Neuronal stem cell (in vitro differentiated cells): ENCODE measurements around the gene JDP2.
"Not testable (repeated sequence)": the region's sequence is repeated elsewhere in the genome, so short reads cannot be mapped to it uniquely, and the experiment has no call there.

Experiments
- DNase-seq: peaks from one replicate; pipeline ENCODE4 v3.0.0-alpha.2; 2013; ENCODE audit warnings: low spot score
- H2AFZ ChIP-seq: one replicate; pipeline ENCODE4 v1.6.1; 2013; ENCODE audit warnings: mild to moderate bottlenecking, low read length, inconsistent platforms
- H2AK5ac ChIP-seq: 2 replicates; pipeline ENCODE4 v1.6.1; 2013; ENCODE audit warnings: low read depth, mild to moderate bottlenecking, inconsistent platforms, low read length, moderate library complexity, mixed read lengths
- H2BK120ac ChIP-seq: 2 replicates; pipeline ENCODE4 v1.6.1; 2013; ENCODE audit warnings: low read depth, mild to moderate bottlenecking, inconsistent platforms, low read length, moderate library complexity, mixed read lengths
- H2BK12ac ChIP-seq: one replicate; pipeline ENCODE4 v1.6.1; 2013; ENCODE audit warnings: low read length, inconsistent platforms
- H2BK15ac ChIP-seq: 2 replicates; pipeline ENCODE4 v1.6.1; 2013; ENCODE audit warnings: mild to moderate bottlenecking, low read length, inconsistent platforms, mixed read lengths
- H2BK5ac ChIP-seq: one replicate; pipeline ENCODE4 v1.6.1; 2013; ENCODE audit warnings: inconsistent platforms, mild to moderate bottlenecking, low read length, moderate library complexity
- H3K14ac ChIP-seq: one replicate; pipeline ENCODE4 v1.6.1; 2013; ENCODE audit warnings: low read length, inconsistent platforms
- H3K18ac ChIP-seq: 2 replicates; pipeline ENCODE4 v1.6.1; 2013; ENCODE audit warnings: low read length, inconsistent platforms
- H3K23ac ChIP-seq: 2 replicates; pipeline ENCODE4 v1.6.1; 2013; ENCODE audit warnings: low read depth, mild to moderate bottlenecking, mixed read lengths, low read length, inconsistent platforms; ENCODE audit not compliant: poor library complexity
- H3K27ac ChIP-seq: replicated peaks from 3 replicates; pipeline ENCODE4 v1.5.1; 2013; ENCODE audit warnings: low read length, inconsistent platforms
- H3K27me3 ChIP-seq, 3 experiments: 2 replicates each; pipeline ENCODE4 v1.6.1; 2013; ENCODE audit warnings: low read length in 3 of 3, mild to moderate bottlenecking in 2 of 3, inconsistent platforms in 1 of 3, low read depth in 1 of 3, mixed read lengths in 1 of 3, moderate library complexity in 1 of 3; ENCODE audit not compliant: control insufficient read depth in 3 of 3, insufficient read depth in 3 of 3
- H3K36me3 ChIP-seq, 2 donors: replicated peaks in 1 of 2; 2 replicates each; pipeline ENCODE4 v1.6.1; 2013; ENCODE audit warnings: low read length in 2 of 2; ENCODE audit not compliant: control insufficient read depth in 2 of 2, insufficient read depth in 2 of 2
- H3K4ac ChIP-seq: 2 replicates; pipeline ENCODE4 v1.6.1; 2013; ENCODE audit warnings: inconsistent platforms, mild to moderate bottlenecking, low read length, moderate library complexity
- H3K4me1 ChIP-seq, 2 donors: 1 replicate in 1 of 2; 2 replicates in 1 of 2; pipeline ENCODE4 v1.6.1; 2013; ENCODE audit warnings: low read length in 2 of 2, low read depth in 1 of 2; ENCODE audit not compliant: control insufficient read depth in 2 of 2, insufficient read depth in 1 of 2
- H3K4me2 ChIP-seq: one replicate; pipeline ENCODE4 v1.6.1; 2013; ENCODE audit warnings: mild to moderate bottlenecking, low read length, inconsistent platforms; ENCODE audit not compliant: insufficient read depth, poor library complexity, severe bottlenecking
- H3K4me3 ChIP-seq, 2 donors: 2 replicates each; pipeline ENCODE4 v1.5.1; 2013; ENCODE audit warnings: low read length in 2 of 2, mild to moderate bottlenecking in 2 of 2, inconsistent platforms in 1 of 2, moderate library complexity in 1 of 2
- H3K79me1 ChIP-seq: one replicate; pipeline ENCODE4 v1.6.1; 2013; ENCODE audit warnings: low read depth, mild to moderate bottlenecking, inconsistent platforms, low read length, moderate library complexity
- H3K9ac ChIP-seq: one replicate; pipeline ENCODE4 v1.6.1; 2013; ENCODE audit warnings: mild to moderate bottlenecking, low read depth, low read length, inconsistent platforms; ENCODE audit not compliant: poor library complexity
- H3K9me3 ChIP-seq, 2 donors: replicated peaks in 1 of 2; 2 replicates each; pipeline versions ENCODE3 to v1.6.1; 2013; ENCODE audit warnings: low read length in 2 of 2, mild to moderate bottlenecking in 2 of 2, inconsistent platforms in 1 of 2, low read depth in 1 of 2, mixed read lengths in 1 of 2, moderate library complexity in 1 of 2; ENCODE audit not compliant: control insufficient read depth in 2 of 2, insufficient read depth in 1 of 2
- H4K8ac ChIP-seq: one replicate; pipeline ENCODE4 v1.6.1; 2013; ENCODE audit warnings: low read depth, mild to moderate bottlenecking, inconsistent platforms, low read length, moderate library complexity
- H4K91ac ChIP-seq: one replicate; pipeline ENCODE4 v1.6.1; 2013; ENCODE audit warnings: low read length, low read depth, mild to moderate bottlenecking, inconsistent platforms; ENCODE audit not compliant: poor library complexity
- WGBS, 2 donors: extraction: QIAGEN DNeasy Blood & Tissue Kit; methylation state at CpG; one replicate each; pipeline ENCODE4 v1.1.7; 2013; ENCODE audit warnings: missing lambda C conversion rate in 2 of 2, mixed read lengths in 1 of 2; ENCODE audit not compliant: insufficient read length in 2 of 2, insufficient replicate concordance in 1 of 2; ENCODE audit errors: extremely low coverage in 2 of 2; 5-methylcytosine and 5-hydroxymethylcytosine counted together

Gene JDP2

GRCh38 chr14:75474127-75474526, 46.3 kb downstream of the JDP2 start:
- not testable (repeated sequence) for H3K14ac ChIP-seq, H3K79me1 ChIP-seq, H3K9ac ChIP-seq, H2BK15ac ChIP-seq, H2BK12ac ChIP-seq, H2AFZ ChIP-seq, H2BK5ac ChIP-seq, H3K23ac ChIP-seq, H4K8ac ChIP-seq, H3K4ac ChIP-seq, H2BK120ac ChIP-seq, H3K4me1 ChIP-seq, H3K18ac ChIP-seq, H3K9me3 ChIP-seq, H4K91ac ChIP-seq, H3K4me3 ChIP-seq, H2AK5ac ChIP-seq, H3K36me3 ChIP-seq, H3K27me3 ChIP-seq, H3K4me2 ChIP-seq, H3K27ac ChIP-seq, DNase-seq
- WGBS, 2 donors: no CpG with 5 or more reads among the region's 6 CpGs

DNA sequence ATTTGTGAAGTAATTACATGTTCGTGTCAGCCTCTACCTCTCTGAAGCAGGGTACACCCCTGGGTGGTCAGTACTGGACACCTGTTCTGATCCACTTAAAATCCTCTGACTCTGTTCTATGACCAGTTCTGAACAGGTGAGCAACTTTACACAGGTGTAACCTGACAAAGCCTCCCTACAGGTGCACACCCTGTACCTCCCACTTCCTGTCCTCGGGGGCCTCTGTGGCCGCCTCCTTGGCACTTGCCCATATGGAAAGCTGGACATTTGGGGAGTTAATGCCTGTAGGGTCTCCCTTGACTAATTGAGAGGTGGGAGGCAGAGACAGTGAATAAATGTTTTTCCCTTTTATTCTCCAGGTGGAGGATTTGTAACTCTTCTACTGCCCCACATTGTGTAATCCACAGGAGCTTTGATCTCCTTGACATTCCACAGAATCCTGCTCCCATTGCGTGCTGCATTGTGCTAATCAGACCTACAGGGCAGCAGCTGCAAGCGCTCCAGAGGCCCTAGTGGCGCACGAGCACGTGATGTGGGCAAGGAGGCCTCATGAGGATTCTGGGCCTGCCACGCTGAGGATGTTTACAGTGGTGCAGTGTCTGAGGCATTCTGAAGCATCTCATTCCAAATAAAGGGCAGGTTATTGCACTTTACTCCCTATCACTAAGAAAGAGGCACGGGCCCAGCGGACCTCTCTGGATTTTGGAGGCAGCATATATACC, 48.6 kb downstream of the JDP2 start:
- Histone ChIP-seq H3K9ac (no peak overlapping the region), H3K4me2 (no peak overlapping the region), H3K23ac (no peak overlapping the region), H2BK12ac (no peak overlapping the region), H3K4me3 (no peak overlapping the region), H2BK15ac (peak overlapping the region; percentile 1), H3K4me1 (peaks cover 0 to 9% of the 10 kb centered on the region in 2 donors), H3K9me3 (peaks cover 0 to 3% of the 10 kb centered on the region in 2 donors), H2BK120ac (no peak overlapping the region), H3K18ac (no peak overlapping the region), H3K27ac (no peak overlapping the region), H2BK5ac (no peak overlapping the region), H3K36me3 (peaks cover 0 to 7% of the 10 kb centered on the region in 2 donors), H3K79me1 (no peaks in the 10 kb centered on the region), H4K8ac (no peak overlapping the region), H3K14ac (no peak overlapping the region), H2AFZ (no peak overlapping the region), H4K91ac (no peak overlapping the region), H3K4ac (no peak overlapping the region), H3K27me3 (peaks cover 0 to 2% (median 0%) of the 10 kb centered on the region in 3 experiments), H2AK5ac (no peak overlapping the region)
- DNase-seq: no peak
- WGBS, 2 donors: no CpG with 5 or more reads among the region's 11 CpGs

GRCh38 chr14:75477881-75478280, 50.1 kb downstream of the JDP2 start:
- H3K4me3 ChIP-seq: no peak overlapping the region
- H2BK120ac ChIP-seq: no peak overlapping the region
- DNase-seq: no peak
- H3K9ac ChIP-seq: no peak overlapping the region
- no peaks in the 10 kb centered on the region for H3K79me1 ChIP-seq
- H3K4me1 ChIP-seq: peaks cover 0 to 9% of the 10 kb centered on the region in 2 donors
- H2BK15ac ChIP-seq: no peak overlapping the region
- H3K23ac ChIP-seq: no peak overlapping the region
- H2AK5ac ChIP-seq: peak overlapping the region; percentile 9
- no peak overlapping the region for H2AFZ ChIP-seq
- no peaks in the 10 kb centered on the region for H3K36me3 ChIP-seq
- peaks cover 0 to 1% of the 10 kb centered on the region in 2 donors for H3K9me3 ChIP-seq
- no peak overlapping the region for H3K14ac ChIP-seq
- no peak overlapping the region for H3K4ac ChIP-seq
- no peak overlapping the region for H4K8ac ChIP-seq
- no peak overlapping the region for H2BK12ac ChIP-seq
- no peak overlapping the region for H4K91ac ChIP-seq
- H3K27ac ChIP-seq: no peak overlapping the region
- no CpG with 5 or more reads among the region's 5 CpGs for WGBS, 2 donors
- H3K27me3 ChIP-seq: peaks cover 0 to 2% (median 0%) of the 10 kb centered on the region in 3 experiments
- no peak overlapping the region for H3K18ac ChIP-seq
- no peak overlapping the region for H3K4me2 ChIP-seq
- no peak overlapping the region for H2BK5ac ChIP-seq

- Histone ChIP-seq H3K27me3 (peaks cover 0 to 6% (median 0%) of the 10 kb centered on the region in 3 experiments), H3K4me1 (peaks cover 0 to 9% of the 10 kb centered on the region in 2 donors), H3K18ac (peak overlapping the region; percentile 68), H3K4me3 (no peak overlapping the region), H3K9me3 (peaks cover 0 to 1% of the 10 kb centered on the region in 2 donors), H3K4me2 (no peak overlapping the region), H2BK5ac (no peak overlapping the region), H2BK12ac (no peak overlapping the region), H3K14ac (no peak overlapping the region), H2AFZ (peak overlapping the region; percentile 24), H4K91ac (no peak overlapping the region), H2AK5ac (no peak overlapping the region), H4K8ac (no peak overlapping the region), H2BK120ac (no peak overlapping the region), H2BK15ac (no peak overlapping the region), H3K79me1 (no peaks in the 10 kb centered on the region), H3K4ac (no peak overlapping the region), H3K23ac (no peak overlapping the region), H3K36me3 (no peaks in the 10 kb centered on the region), H3K9ac (no peak overlapping the region), H3K27ac (peak overlapping the region; percentile 40)
- WGBS, 2 donors: no CpG with 5 or more reads among the region's 11 CpGs
- DNase-seq: no peak
These were observed 52.2 kb downstream of the JDP2 start for GRCh38 chr14:75479770-75480600.
